ENCODE measurements around the gene GPR89A.
"Not testable (repeated sequence)": the region's sequence is repeated elsewhere in the genome, so short reads cannot be mapped to it uniquely, and the experiment has no call there.

The GPR89A gene

DNA sequence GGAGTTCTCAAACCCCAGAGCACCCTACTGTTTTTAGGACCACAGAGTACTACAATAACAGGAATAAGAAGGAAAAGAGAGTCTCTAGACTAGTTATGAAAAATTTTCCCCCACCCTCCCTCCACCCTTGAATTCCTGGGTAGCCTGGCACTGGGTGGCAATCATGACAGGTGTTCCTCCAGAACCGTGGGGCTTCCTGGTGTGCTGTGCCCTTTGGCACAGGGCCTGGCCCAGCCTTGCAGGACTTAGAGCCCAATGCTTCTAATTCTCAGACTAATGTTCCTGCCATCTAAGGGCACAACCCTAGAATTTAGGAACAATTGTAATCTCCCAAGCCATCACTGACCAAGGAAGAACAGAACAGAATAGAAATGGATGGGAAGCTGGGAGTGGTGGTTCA is 110.0 kb downstream of the GPR89A start:
- DNase-seq (ENCODE audit: low spot score) = no peak

DNA sequence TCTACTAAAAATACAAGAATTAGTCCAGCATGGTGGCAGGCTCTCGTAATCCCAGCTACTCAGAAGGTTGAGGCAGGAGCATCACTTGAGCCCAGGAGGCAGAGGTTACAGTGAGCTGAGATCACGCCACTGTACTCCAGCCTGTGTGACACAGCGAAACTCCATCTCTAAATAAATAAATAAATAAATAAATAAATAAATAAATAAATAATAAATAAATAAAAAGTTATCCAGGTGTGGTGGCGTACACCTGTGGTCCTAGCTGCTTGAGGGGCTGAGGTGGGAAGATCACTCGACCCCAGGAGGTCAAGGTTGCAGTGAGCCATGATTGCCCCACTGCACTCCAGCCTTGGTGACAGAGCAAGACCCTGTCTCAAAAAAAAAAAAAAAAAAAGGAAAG is 110.7 kb downstream of the GPR89A start:
- not testable (repeated sequence) for DNase-seq (ENCODE audit: low spot score)

DNA sequence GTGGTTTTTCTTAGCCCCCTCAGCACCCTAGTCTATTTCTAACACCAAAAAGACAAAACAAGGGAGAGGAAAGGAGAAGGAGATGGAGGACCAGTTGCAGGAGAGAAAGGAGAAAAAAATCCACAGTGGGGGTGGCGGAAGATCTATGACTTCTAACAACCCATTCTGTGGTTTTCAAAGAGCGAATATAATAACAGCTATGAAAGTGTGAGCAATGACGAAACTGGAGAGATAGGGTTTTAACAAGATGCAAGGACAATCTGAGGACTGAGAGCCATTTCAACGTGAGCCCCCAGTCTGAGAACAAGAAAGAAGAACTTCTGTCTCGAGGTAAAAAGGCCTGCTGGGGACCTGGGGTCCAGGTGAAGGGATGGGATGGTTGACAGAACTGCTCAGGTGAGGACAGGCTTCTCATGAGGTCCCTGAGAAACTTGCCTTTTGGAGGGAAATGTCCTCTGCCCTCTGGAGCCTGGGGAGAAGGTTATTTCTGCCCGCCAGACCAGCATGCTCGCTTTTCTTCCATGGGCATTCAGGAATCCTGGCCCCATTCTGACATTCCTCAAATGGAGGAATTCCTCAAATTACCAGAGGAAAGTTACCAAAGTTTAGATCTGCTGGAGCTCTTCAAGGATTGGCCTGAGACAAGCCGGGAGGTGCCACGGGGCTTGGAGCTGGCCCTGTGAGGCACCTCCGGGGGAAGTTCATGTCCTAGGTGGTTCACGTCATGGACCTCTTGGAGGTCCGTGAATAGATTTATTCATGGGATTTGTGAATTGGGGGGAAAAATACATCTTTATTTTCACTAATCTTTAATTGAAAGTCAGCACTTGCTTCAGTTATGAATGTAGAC is 111.7 kb downstream of the GPR89A start, which contains the start of gene CD160:
CD160 (plus strand) TSS at position 270 of the 850 bp plus-strand sequence. CDS start 8,829 bp downstream, outside the sequence.
- no peak for DNase-seq (ENCODE audit: low spot score)

All from putamen (tissue), 1 donor.